ENCODE data around the gene OR4F6. TPM values are rescaled to one million over a fixed set of nuclear protein-coding genes. Genes with fewer than 3 reads are reported as not detected.
"Not testable (repeated sequence)": the region's sequence is repeated elsewhere in the genome, so short reads cannot be mapped to it uniquely, and the experiment has no call there.

OR4F6 gene
- total RNA-seq, 4 donors from 2014 or later, result not detected

DNA sequence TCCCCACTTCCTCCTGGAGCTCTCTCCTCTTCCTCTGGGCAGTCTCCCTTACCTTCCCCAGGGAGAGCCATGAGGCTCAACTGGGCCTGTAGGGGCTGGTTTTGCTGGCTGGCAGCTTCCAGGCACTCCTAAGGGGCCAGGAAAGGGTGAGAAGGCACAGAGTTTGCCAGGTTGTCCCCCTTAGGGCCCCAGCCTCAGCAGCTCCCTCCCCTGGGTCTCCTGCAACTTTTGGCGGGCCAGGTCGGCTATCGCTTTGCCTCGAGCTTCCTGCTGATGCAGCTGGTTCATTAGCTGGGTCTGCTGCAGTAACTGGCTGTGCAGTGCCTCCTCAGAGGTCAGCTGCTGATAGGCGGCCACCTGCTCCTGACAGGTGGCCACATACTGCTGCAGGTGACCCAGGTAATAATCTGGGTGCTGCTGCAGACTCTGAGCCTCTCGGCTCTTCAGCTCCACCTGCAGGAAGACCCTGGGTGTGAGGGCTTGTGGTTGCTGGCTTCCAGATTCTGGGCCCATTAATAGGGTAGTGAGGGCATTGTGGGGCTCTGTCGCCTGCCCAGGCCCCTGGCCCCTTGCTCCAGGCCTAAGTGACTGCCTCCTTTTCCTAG lies 29.7 kb upstream of the OR4F6 start:
- no peak for DNase-seq (ENCODE audit: low spot score in 2 of 2)
- TF ChIP-seq, protein P1, sequence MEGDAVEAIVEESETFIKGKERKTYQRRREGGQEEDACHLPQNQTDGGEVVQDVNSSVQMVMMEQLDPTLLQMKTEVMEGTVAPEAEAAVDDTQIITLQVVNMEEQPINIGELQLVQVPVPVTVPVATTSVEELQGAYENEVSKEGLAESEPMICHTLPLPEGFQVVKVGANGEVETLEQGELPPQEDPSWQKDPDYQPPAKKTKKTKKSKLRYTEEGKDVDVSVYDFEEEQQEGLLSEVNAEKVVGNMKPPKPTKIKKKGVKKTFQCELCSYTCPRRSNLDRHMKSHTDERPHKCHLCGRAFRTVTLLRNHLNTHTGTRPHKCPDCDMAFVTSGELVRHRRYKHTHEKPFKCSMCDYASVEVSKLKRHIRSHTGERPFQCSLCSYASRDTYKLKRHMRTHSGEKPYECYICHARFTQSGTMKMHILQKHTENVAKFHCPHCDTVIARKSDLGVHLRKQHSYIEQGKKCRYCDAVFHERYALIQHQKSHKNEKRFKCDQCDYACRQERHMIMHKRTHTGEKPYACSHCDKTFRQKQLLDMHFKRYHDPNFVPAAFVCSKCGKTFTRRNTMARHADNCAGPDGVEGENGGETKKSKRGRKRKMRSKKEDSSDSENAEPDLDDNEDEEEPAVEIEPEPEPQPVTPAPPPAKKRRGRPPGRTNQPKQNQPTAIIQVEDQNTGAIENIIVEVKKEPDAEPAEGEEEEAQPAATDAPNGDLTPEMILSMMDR (IDR thresholded peaks at IDR 0.05), result no peak
- no peak for TF ChIP-seq POLR2A (IDR thresholded peaks at IDR 0.05)
- no peak for TF ChIP-seq EP300 (IDR thresholded peaks at IDR 0.05)
- Histone ChIP-seq H3K27me3 (no peaks in the 10 kb centered on the region), H3K27ac (no peak overlapping the region), H3K4me3 (no peak overlapping the region), H3K4me1 (no peaks in the 10 kb centered on the region), H3K36me3 (peaks cover 0 to 16% (median 0%) of the 10 kb centered on the region in 3 donors), H3K9me3 (no peaks in the 10 kb centered on the region)
- WGBS, 2 donors, result 70 to 71% methylated on average over 5 to 6 of the region's 7 CpGs

DNA sequence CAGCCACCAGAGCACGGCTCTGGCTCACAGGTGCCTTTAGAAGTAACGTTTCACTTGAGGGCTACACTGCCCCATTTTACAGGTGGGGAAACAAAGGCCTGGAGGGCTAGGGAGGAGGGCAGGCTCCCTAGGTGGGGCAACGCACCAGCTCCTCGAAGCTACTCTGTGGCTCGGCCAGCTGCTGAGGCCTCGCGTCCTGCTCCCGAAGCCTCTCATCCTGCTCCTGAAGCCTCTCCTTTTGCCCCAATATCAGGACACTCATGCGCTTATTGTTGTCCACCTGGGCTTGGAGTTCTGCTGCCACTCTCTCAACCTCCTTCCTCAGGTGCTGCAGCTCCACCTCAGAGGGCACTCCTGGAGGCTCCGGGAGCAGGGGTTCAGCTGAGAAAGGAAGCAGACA lies 28.2 kb upstream of the OR4F6 start:
- DNase-seq (ENCODE audit: low spot score in 2 of 2), result no peak
- Histone ChIP-seq H3K36me3 (peaks cover 0 to 16% (median 0%) of the 10 kb centered on the region in 3 donors), H3K27me3 (no peaks in the 10 kb centered on the region), H3K9me3 (no peaks in the 10 kb centered on the region), H3K4me3 (no peak overlapping the region), H3K4me1 (no peaks in the 10 kb centered on the region), H3K27ac (no peak overlapping the region)
- 91 to 94% methylated on average over 10 of the region's 10 CpGs for WGBS, 2 donors
- TF ChIP-seq, protein P1 (IDR thresholded peaks at IDR 0.05), result no peak
- TF ChIP-seq EP300 (IDR thresholded peaks at IDR 0.05) (no peak), POLR2A (IDR thresholded peaks at IDR 0.05) (no peak)

DNA sequence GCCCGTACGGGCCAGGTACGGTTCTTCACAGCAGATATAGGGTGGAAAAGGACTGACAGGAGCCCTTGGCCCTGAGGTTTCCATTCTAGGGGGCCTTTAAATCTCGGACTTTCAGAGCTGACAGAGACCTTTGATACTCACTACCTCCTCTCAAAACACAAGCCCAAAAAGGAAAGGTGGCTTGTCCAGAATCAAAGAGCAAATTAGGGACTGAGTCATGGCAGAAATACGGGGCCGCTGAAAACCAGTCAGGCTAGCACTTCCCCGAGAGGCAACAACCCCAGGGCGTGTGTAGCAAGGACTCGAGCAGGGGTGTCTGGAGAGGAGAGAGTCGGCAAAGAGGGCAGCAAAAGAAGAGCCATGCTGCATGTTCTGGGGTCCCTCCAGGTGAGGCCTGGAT lies 24.7 kb upstream of the OR4F6 start:
- not testable (repeated sequence) for DNase-seq (ENCODE audit: low spot score in 2 of 2); H3K27me3 ChIP-seq; H3K27ac ChIP-seq; H3K9me3 ChIP-seq; H3K4me3 ChIP-seq; H3K36me3 ChIP-seq; H3K4me1 ChIP-seq
- 85 to 86% methylated on average over 10 of the region's 10 CpGs for WGBS, 2 donors

DNA sequence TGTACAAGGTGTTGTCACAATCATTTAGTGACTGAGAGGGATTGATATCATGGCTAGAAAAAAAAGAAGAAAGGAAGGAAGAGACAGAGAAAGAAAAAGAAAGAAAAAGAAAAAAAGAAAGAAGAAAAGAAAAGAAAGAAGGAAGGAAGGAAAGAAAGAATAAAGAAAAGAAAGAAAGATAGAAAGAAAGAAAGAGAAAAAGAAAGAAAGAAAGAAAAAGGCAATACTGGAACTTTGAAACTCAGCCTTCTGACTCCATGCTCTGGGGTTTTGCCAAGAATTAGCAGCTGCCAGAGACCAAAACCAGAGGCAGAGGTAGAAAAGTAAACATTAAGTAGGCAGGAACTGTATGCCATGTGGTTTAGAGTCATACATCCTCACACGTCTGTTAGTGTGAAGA lies 23.1 kb upstream of the OR4F6 start:
- not testable (repeated sequence) for DNase-seq (ENCODE audit: low spot score in 2 of 2); H3K27ac ChIP-seq
- 32 to 40% methylated on average over 1 of the region's 1 CpG for WGBS, 2 donors

DNA sequence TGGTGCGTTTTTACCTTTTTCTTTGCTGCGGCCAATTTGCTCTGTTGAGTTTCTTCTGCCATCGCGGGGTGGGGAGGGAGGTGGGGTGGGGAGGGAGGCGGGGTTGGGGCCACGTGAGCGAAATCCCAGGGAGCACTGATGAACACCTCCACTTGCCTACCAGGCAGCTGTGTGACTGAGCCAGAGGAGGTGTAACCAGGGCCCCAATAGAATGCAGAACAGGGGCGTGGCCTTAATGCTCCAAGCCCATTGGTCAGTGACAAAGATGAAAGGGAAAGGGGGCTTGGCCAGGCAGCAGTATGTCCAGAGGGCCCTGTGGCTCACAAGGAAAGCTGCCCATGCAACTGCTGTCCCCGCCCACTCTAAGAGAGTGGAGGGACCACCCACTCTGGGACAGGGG lies 21.4 kb upstream of the OR4F6 start:
- DNase-seq (ENCODE audit: low spot score in 2 of 2), result no peak
- Histone ChIP-seq H3K27me3 (no peaks in the 10 kb centered on the region), H3K4me3 (no peak overlapping the region), H3K36me3 (no peaks in the 10 kb centered on the region), H3K4me1 (no peaks in the 10 kb centered on the region), H3K9me3 (no peaks in the 10 kb centered on the region), H3K27ac (no peak overlapping the region)
- TF ChIP-seq POLR2A (IDR thresholded peaks at IDR 0.05) (no peak), EP300 (IDR thresholded peaks at IDR 0.05) (no peak)
- TF ChIP-seq, protein P1 (IDR thresholded peaks at IDR 0.05), result no peak
- 84 to 88% methylated on average over 9 of the region's 9 CpGs for WGBS, 2 donors

More for the DNA sequence above, 23.1 kb upstream of the OR4F6 start:
- not testable (repeated sequence) for H3K4me1 ChIP-seq, H3K36me3 ChIP-seq, H3K9me3 ChIP-seq, H3K4me3 ChIP-seq, H3K27me3 ChIP-seq

DNA sequence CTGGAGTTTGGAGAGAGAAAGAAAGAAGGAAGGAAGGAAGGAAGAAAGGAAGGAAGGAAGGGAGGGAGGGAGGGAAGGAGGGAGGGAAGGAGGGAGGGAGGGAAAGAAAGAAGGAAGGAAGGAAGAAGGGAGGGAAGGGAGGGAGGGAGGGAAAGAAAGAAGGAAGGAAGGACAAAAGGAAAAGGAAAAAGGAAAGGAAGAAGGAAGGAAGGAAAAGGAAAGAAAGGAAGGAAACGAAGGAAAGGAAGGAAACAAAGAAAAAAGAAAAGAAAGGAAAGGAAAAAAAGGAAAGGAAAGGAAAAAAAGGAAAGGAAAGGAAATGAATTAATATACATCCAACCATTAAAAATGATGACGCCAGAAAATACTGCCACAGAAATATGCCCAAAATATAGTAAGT lies 18.7 kb upstream of the OR4F6 start:
- 36 to 49% methylated on average over 2 of the region's 2 CpGs for WGBS, 2 donors
- no peak overlapping the region for H3K4me3 ChIP-seq

DNA sequence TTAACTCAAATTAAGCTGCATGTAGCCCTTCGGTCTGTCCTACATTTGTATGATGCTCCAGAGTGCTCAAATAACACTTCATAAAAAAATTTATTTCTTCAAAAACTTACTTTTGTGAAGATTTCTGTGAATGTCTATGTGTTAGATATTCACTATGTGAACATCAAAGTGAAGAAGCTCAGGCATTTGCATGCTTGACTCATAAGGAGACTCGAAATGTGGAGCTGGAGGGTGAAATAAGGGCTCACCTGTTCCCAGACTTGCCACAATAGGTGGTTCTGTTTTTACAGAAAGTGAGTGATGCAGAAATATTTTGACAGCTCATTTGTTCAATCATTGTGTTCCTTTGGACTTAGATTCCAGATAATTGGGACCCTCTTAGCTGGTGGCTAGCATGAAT lies 16.9 kb upstream of the OR4F6 start:
- H3K27ac ChIP-seq; H3K27me3 ChIP-seq; H3K4me3 ChIP-seq; H3K9me3 ChIP-seq; H3K36me3 ChIP-seq; H3K4me1 ChIP-seq; DNase-seq (ENCODE audit: low spot score in 2 of 2): not testable (repeated sequence)
- 68 to 79% methylated on average over 2 of the region's 2 CpGs for WGBS, 2 donors

More for the DNA sequence above, 18.7 kb upstream of the OR4F6 start:
- Histone ChIP-seq H3K27ac (no peak overlapping the region), H3K4me1 (no peaks in the 10 kb centered on the region), H3K27me3 (no peaks in the 10 kb centered on the region), H3K36me3 (no peaks in the 10 kb centered on the region), H3K9me3 (no peaks in the 10 kb centered on the region)
- no peak for DNase-seq (ENCODE audit: low spot score in 2 of 2)
- TF ChIP-seq POLR2A (IDR thresholded peaks at IDR 0.05) (no peak), EP300 (IDR thresholded peaks at IDR 0.05) (no peak)
- TF ChIP-seq, protein P1 (IDR thresholded peaks at IDR 0.05), result no peak

DNA sequence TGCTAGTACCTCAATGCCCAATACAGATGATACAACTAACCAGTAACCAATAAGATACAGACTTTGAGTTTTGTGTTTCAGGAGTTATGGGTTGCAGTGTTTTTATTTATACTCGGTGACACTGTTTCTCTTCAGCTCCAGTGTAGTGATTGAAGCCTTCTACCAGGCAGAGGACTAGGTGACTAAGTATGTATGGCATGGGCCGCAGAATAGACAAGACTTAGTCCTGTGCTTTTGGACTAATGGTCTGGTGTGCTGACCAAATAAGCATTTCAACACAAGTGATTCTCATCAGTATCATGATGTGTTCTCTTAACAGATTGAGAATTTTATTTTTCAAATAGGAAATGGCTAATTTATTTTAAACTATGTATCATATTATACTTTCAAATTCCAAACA lies 15.3 kb upstream of the OR4F6 start:
- not testable (repeated sequence) for H3K27me3 ChIP-seq; H3K4me3 ChIP-seq; DNase-seq (ENCODE audit: low spot score in 2 of 2); H3K27ac ChIP-seq; H3K4me1 ChIP-seq; H3K9me3 ChIP-seq; H3K36me3 ChIP-seq
- WGBS, 2 donors, result 90 to 91% methylated on average over 2 of the region's 2 CpGs

DNA sequence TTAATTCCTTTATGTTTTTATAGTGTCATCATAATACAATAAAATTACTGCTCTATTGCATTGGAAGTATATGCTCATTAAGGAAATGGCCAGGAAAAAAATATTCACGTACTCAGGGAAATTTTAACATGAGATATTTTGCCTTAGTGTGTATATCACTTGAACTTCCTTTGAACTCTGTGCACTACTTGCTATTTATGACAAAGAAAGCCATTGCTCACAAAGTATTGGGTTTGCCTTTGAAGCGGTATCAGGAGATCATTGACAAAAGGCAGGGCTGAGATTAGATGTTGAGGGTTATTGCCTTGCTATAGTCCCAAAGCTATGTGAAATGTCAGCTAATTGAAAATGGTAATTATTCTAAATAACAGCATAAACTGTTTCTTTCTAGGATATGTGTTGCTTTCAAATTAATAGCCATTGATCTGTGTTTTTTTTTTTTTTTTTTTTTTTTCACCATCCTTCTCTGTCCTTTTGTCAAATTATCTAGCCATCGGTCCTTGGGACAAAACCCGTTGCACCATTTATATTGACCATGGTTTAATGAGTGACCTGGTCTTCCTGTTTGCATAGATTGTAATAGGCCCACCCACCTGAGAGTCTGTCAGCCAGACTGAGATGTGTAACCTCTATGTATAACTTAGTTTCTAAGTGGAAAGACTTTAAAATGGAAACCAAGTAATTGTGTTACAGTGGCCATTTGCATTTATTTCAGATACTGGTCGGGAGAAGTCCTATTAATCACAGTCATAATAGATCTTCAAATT lies 14.6 kb upstream of the OR4F6 start:
- H3K9me3 ChIP-seq; H3K36me3 ChIP-seq; H3K4me3 ChIP-seq; H3K4me1 ChIP-seq; H3K27ac ChIP-seq; DNase-seq (ENCODE audit: low spot score in 2 of 2); H3K27me3 ChIP-seq: not testable (repeated sequence)
- 65 to 76% methylated on average over 4 to 5 of the region's 5 CpGs for WGBS, 2 donors
